ENCODE measurements around the gene CCDC148.

GRCh38 chr2:158138255-158138654 lies 318.3 kb downstream of the CCDC148 start:
- TF ChIP-seq TAF1 (IDR thresholded peaks at IDR 0.05; ENCODE audit: low read depth) (no peak), TCF12 (IDR thresholded peaks at IDR 0.05; ENCODE audit: low read depth) (no peak), USF1 (IDR thresholded peaks at IDR 0.05) (no peak), YY1 (IDR thresholded peaks at IDR 0.05; ENCODE audit: low read depth) (no peak), RAD21 (IDR thresholded peaks at IDR 0.05; ENCODE audit: low read depth) (no peak)

Data from Ishikawa (cell line).